SK-N-SH treated with all-trans-retinoic acid at 6 μM for 48 hours (cell line): ENCODE results near the gene MST1.

Source experiments
- OSR1 ChIP-seq: fragments of 250-450 bp; sonication (Bioruptor Pico); IDR thresholded peaks from 2 replicates; pipeline ENCODE4 v1.8.0; 2022; ENCODE audit warnings: moderate library complexity, mild to moderate bottlenecking, inconsistent platforms
- ZFP3 ChIP-seq: fragments of 250-450 bp; sonication (Bioruptor Pico); IDR thresholded peaks from 2 replicates; pipeline ENCODE4 v1.5.0; 2020; ENCODE audit warnings: mild to moderate bottlenecking, moderate library complexity

GRCh38 chr3:49712631-49713317 is 23.5 kb upstream of the MST1 start:
- no peak for TF ChIP-seq OSR1 (CRISPR knock-in tag)
- TF ChIP-seq ZFP3 (CRISPR knock-in tag): no peak
